GM12878 (cell line): ENCODE data around the gene TMEM127. TPM values are rescaled to one million over a fixed set of nuclear protein-coding genes. Genes with fewer than 3 reads are reported as not detected.
A peak's percentile ranks its signal among the peaks of the same experiment; 100 is the strongest.

ENCODE experiments used
- ATAC-seq: fragments of 200-7000 bp; cut with Tn5 transposase; 3 replicates; pipeline ENCODE4 v1.9.1; 2020; ENCODE audit warnings: mild to moderate bottlenecking, moderate library complexity
- BruUV-seq: library from RNA; stranded (reverse); fragments of 400-500 nt; replicated peaks from 2 replicates; lab custom pipeline; 2021; lab: Mats Ljungman, UMichigan
- CTCF ChIA-PET: fragments of 300-600 bp; sonication (Branson Sonifier 250); formaldehyde crosslinking; extraction: SDS; loops from one replicate; lab custom pipeline; 2021; ENCODE audit warnings: inconsistent platforms; lab: Yijun Ruan, JAX
- POLR2A ChIA-PET: fragments of 350-600 bp; formaldehyde crosslinking; extraction: SDS; loops from one replicate; lab custom pipeline; 2021; ENCODE audit warnings: inconsistent platforms; lab: Charles Lee
- RAD21 ChIA-PET: fragments of 300-600 bp; sonication (Branson Sonifier 250); formaldehyde crosslinking; loops from one replicate; lab custom pipeline; 2023; ENCODE audit warnings: antibody characterized with exemption; ENCODE audit not compliant: unreplicated experiment; lab: Charles Lee
- SMC1A ChIA-PET: fragments of 300-600 bp; sonication (Branson Sonifier 250); formaldehyde crosslinking; loops from one replicate; lab custom pipeline; 2023; ENCODE audit not compliant: unreplicated experiment, uncharacterized antibody; lab: Charles Lee
- DNase-seq: peaks from one replicate; pipeline ENCODE4 v3.0.0-alpha.2; 2011; ENCODE audit warnings: low read depth, low spot score
- FAIRE-seq: peaks from 3 replicates; lab custom pipeline; 2011; peaks lifted over from hg19 to GRCh38; lab: Jason Lieb, UNC
- H2AFZ ChIP-seq: 2 replicates; pipeline ENCODE4 v1.6.0; 2011; ENCODE audit warnings: low read depth, low read length, control low read depth; ENCODE audit not compliant: control insufficient read depth
- H3K27ac ChIP-seq: 2 replicates; pipeline ENCODE4 v1.5.1; 2011; ENCODE audit warnings: control low read depth; ENCODE audit not compliant: control insufficient read depth, insufficient read depth
- H3K27me3 ChIP-seq, 2 experiments: replicated peaks in 1 of 2; 2 replicates each; pipeline versions ENCODE4 v1.6.0 to v1.6.1; 2011; ENCODE audit warnings: low read length in 1 of 2; ENCODE audit not compliant: control insufficient read depth in 2 of 2, insufficient read depth in 2 of 2
- H3K36me3 ChIP-seq, 2 experiments: 2 replicates each; pipeline ENCODE4 v1.5.1; 2011; ENCODE audit warnings: low read length in 1 of 2; ENCODE audit not compliant: control insufficient read depth in 2 of 2, insufficient read depth in 2 of 2
- H3K4me1 ChIP-seq: 2 replicates; pipeline ENCODE4 v1.6.1; 2011; ENCODE audit warnings: mild to moderate bottlenecking, low read length, moderate library complexity, mixed read lengths; ENCODE audit not compliant: control insufficient read depth, insufficient read depth
- H3K4me2 ChIP-seq: 2 replicates; pipeline ENCODE4 v1.6.0; 2011; ENCODE audit warnings: control low read depth; ENCODE audit not compliant: control insufficient read depth, insufficient read depth
- H3K4me3 ChIP-seq: fragments of 200-600 bp; sonication (generic); 2 replicates; pipeline ENCODE4 v1.5.1; 2016
- H3K79me2 ChIP-seq: 2 replicates; pipeline ENCODE4 v1.6.0; 2011; ENCODE audit warnings: low read length; ENCODE audit not compliant: control insufficient read depth, insufficient read depth
- H3K9ac ChIP-seq: 2 replicates; pipeline ENCODE4 v1.8.0; 2011; ENCODE audit warnings: low read length, control low read depth, mixed read lengths; ENCODE audit not compliant: control insufficient read depth, insufficient read depth
- H3K9me3 ChIP-seq: replicated peaks from 3 replicates; pipeline ENCODE4 v1.5.1; 2011; ENCODE audit warnings: mild to moderate bottlenecking, low read length; ENCODE audit not compliant: control insufficient read depth, insufficient read depth
- H4K20me1 ChIP-seq: 2 replicates; pipeline ENCODE4 v1.6.0; 2011; ENCODE audit not compliant: control insufficient read depth, insufficient read depth
- BCL3 ChIP-seq: IDR thresholded peaks from 2 replicates; pipeline ENCODE4 v1.6.1; 2011; ENCODE audit warnings: borderline replicate concordance, low read depth, mild to moderate bottlenecking, moderate library complexity, low read length; ENCODE audit not compliant: insufficient read depth, poor library complexity, severe bottlenecking
- CBFB ChIP-seq: IDR thresholded peaks from 2 replicates; pipeline ENCODE4 v1.6.1; 2016; ENCODE audit warnings: antibody characterized with exemption, low read depth
- CBX5 ChIP-seq: sonication (generic); IDR thresholded peaks from 2 replicates; pipeline ENCODE4 v1.6.1; 2016; ENCODE audit warnings: low read depth, moderate library complexity, mild to moderate bottlenecking, inconsistent platforms
- EGR1 ChIP-seq, 2 experiments: IDR thresholded peaks; 1 replicate in 1 of 2; 2 replicates in 1 of 2; pipeline ENCODE4 v1.6.1; 2011 to 2012; ENCODE audit warnings: low read depth in 2 of 2, low read length in 2 of 2, borderline replicate concordance in 1 of 2, mild to moderate bottlenecking in 1 of 2, moderate library complexity in 1 of 2
- ELK1 ChIP-seq: IDR thresholded peaks from 2 replicates; pipeline ENCODE4 v1.6.1; 2012; ENCODE audit warnings: low read depth, low read length, improper control_type of control experiment
- ETV6 ChIP-seq, 2 experiments: fragments of 450-650 bp in 1 of 2; IDR thresholded peaks in 1 of 2; conservative IDR thresholded peaks in 1 of 2; 2 replicates each; pipeline ENCODE4 v1.6.1; 2014; ENCODE audit warnings: antibody characterized with exemption in 1 of 2, borderline replicate concordance in 1 of 2, low read depth in 1 of 2, mild to moderate bottlenecking in 1 of 2, moderate library complexity in 1 of 2
- IKZF2 ChIP-seq, 2 experiments: fragments of 450-650 bp; IDR thresholded peaks; 2 replicates each; pipeline ENCODE4 v1.6.1; 2017; ENCODE audit warnings: mild to moderate bottlenecking in 2 of 2, moderate library complexity in 2 of 2
- NBN ChIP-seq: fragments of 450-650 bp; IDR thresholded peaks from 2 replicates; pipeline ENCODE4 v1.6.1; 2016
- PAX5 ChIP-seq: IDR thresholded peaks from 2 replicates; pipeline ENCODE4 v1.6.1; 2011; ENCODE audit warnings: low read depth, low read length, borderline replicate concordance
- RBBP5 ChIP-seq: fragments of 200-600 bp; sonication (generic); conservative IDR thresholded peaks from 2 replicates; pipeline ENCODE4 v1.6.1; 2016
- SMAD1 ChIP-seq: fragments of 450-650 bp; IDR thresholded peaks from 2 replicates; pipeline ENCODE4 v1.6.1; 2018; ENCODE audit warnings: mild to moderate bottlenecking, low read depth; ENCODE audit not compliant: partially characterized antibody
- SPI1 ChIP-seq: IDR thresholded peaks from 2 replicates; pipeline ENCODE4 v1.6.1; 2011; ENCODE audit warnings: low read depth, mild to moderate bottlenecking, low read length, moderate library complexity, borderline replicate concordance; ENCODE audit not compliant: insufficient read depth
- ZNF592 ChIP-seq: fragments of 450-650 bp; IDR thresholded peaks from 2 replicates; pipeline ENCODE4 v1.6.1; 2017; ENCODE audit warnings: mild to moderate bottlenecking, moderate library complexity
- WGBS: methylation state at CpG from one replicate; pipeline ENCODE4 v1.1.6; 2016; ENCODE audit warnings: low lambda C conversion rate; ENCODE audit not compliant: insufficient replicate concordance, insufficient coverage; ENCODE audit errors: missing lambda C conversion rate; 5-methylcytosine and 5-hydroxymethylcytosine counted together
- in situ Hi-C: fragments of 300-500 bp; cut with MboI; formaldehyde crosslinking; loops from 9 replicates; pipeline ENCODE4 v1.14.3; 2018; ENCODE audit warnings: mixed read lengths
- intact Hi-C: fragments of 100-400 bp; cut with micrococcal nuclease; formaldehyde crosslinking; loops from one replicate; pipeline ENCODE4 v1.14.2; 2022; ENCODE audit not compliant: unreplicated experiment
- polyA plus RNA-seq, 11 experiments: library from polyadenylated mRNA; depleted of rRNA in 4 of 11; unstranded in 6 of 11; stranded (reverse) in 5 of 11; fragments of >200 nt; fragmentation: Nextera tagmentation in 4 of 11; fragmentation: Illumina TruSeq in 1 of 11; extraction: Ambion mirVana in 4 of 11; extraction: Trizol in 1 of 11; gene quantifications; 1 replicate in 1 of 11; 2 replicates in 10 of 11; pipeline versions ENCODE4 v1.2.1 to v1.2.3, GENCODE V29; 2011 to 2016; ENCODE audit warnings: inconsistent platforms in 2 of 11, missing spikeins in 2 of 11, low read depth in 1 of 11
- total RNA-seq, 4 experiments: library from RNA; depleted of rRNA in 3 of 4; stranded (reverse); fragments of >200 nt in 3 of 4; fragmentation: Illumina TruSeq in 1 of 4; extraction: Trizol in 1 of 4; gene quantifications; 2 replicates each; pipeline versions ENCODE4 v1.2.1 to v1.2.3, GENCODE V29; 2013 to 2021

The TMEM127 gene
- total and polyA plus RNA-seq, 10 of the 15 experiments (the other 5 are each of a cell fraction or from before 2014, with no cell fraction given), result 2.6 to 27.2 (median 17.7) TPM

- no peak for TF ChIP-seq SMAD1
- no peak for TF ChIP-seq CBX5
- TF ChIP-seq SPI1, result no peak
- TF ChIP-seq BCL3, result no peak
These were observed 34.5 kb downstream of the TMEM127 start (continued) for GRCh38 chr2:96231316-96231715.

GRCh38 chr2:96225016-96225533, 40.7 kb downstream of the TMEM127 start:
- peak overlapping the region; percentile 54 for H3K9ac ChIP-seq
- H3K4me1 ChIP-seq, result peaks cover 17% of the 10 kb centered on the region
- in situ Hi-C loops, result no loop called here
- H4K20me1 ChIP-seq, result no peaks in the 10 kb centered on the region
- no peaks in the 10 kb centered on the region for H3K27me3 ChIP-seq
- H3K9me3 ChIP-seq, result no peaks in the 10 kb centered on the region
- SMC1A ChIA-PET, result interaction anchor here (0.7 to 2.1 kb wide), 9 partner anchors 9 to 40 kb away, joined by 3 to 35 read pairs (median 4); partner anchors contain the start of gene STARD7
- peak; percentile 81 for FAIRE-seq
- DNase-seq, result peak; percentile 74
- RAD21 ChIA-PET, result interaction anchor here (0.7 to 2.1 kb wide), 6 partner anchors 9 to 284 kb away, joined by 3 to 20 read pairs (median 3); no protein-coding TSS in a partner anchor
- H3K79me2 ChIP-seq, result peaks cover 4% of the 10 kb centered on the region
- H3K4me2 ChIP-seq, result peak overlapping the region; percentile 73
- WGBS, result 0% methylated on average over 3 of the region's 3 CpGs
- CTCF ChIA-PET, result interaction anchor here (1.0 to 2.9 kb wide), 5 partner anchors 9 to 38 kb away, joined by 3 to 17 read pairs (median 11); partner anchors contain the start of gene STARD7
- H3K36me3 ChIP-seq, result no peaks in the 10 kb centered on the region
- peak overlapping the region; percentile 94 for H3K27ac ChIP-seq
- ATAC-seq, result peak; percentile 94
- peak overlapping the region; percentile 63 for H2AFZ ChIP-seq
- POLR2A ChIA-PET, result interaction anchor here (0.7 to 10.0 kb wide), 6 partner anchors 8 to 24 kb away, joined by 3 to 66 read pairs (median 4); partner anchors contain the start of gene STARD7
- BruUV-seq, result no TSS peak
- intact Hi-C loops, result loop anchor here (1.0 to 5.0 kb wide), 2 partner anchors 14 to 37 kb away; no protein-coding TSS in a partner anchor
- H3K4me3 ChIP-seq, result no peak overlapping the region
- peak; percentile 95 to 96 for TF ChIP-seq IKZF2 (IDR thresholded peaks at IDR 0.05)
- TF ChIP-seq EGR1 (IDR thresholded peaks at IDR 0.05; ENCODE audit: borderline replicate concordance in 1 of 2, low read depth in 2 of 2, low read length in 2 of 2), result no peak
- peak; percentile 90 for TF ChIP-seq ZNF592
- no peak for TF ChIP-seq RBBP5
- TF ChIP-seq CBFB, result 0 out of 2 replicates have a peak, but pooled peaks have one; percentile 17
- peak; percentile 69; the same call in 1 of the 2 replicates for TF ChIP-seq NBN
- TF ChIP-seq ELK1, result no peak
- 0 out of 4 replicates have a peak, but pooled peaks of 1 of the 2 experiments have one; percentile 29 for TF ChIP-seq ETV6 (conservative IDR thresholded peaks at IDR 0.05 in 1 of 2, IDR thresholded peaks at IDR 0.05 in 1 of 2; ENCODE audit: borderline replicate concordance in 1 of 2, low read depth in 1 of 2)
- TF ChIP-seq PAX5, result no peak
- TF ChIP-seq BCL3, result peak; percentile 23
